HepG2 (cell line): ENCODE measurements around the gene TRIM44. TPM values are rescaled to one million over a fixed set of nuclear protein-coding genes. Genes with fewer than 3 reads are reported as not detected.

Source experiments
- ATAC-seq: fragments of 200-7000 bp; cut with Tn5 transposase; 3 replicates; pipeline ENCODE4 v1.9.1; 2020; ENCODE audit warnings: mild to moderate bottlenecking, moderate library complexity
- BruUV-seq: library from RNA; stranded (reverse); fragments of 400-500 nt; replicated peaks from 2 replicates; lab custom pipeline; 2021; lab: Mats Ljungman, UMichigan
- CTCF ChIA-PET: fragments of 300-600 bp; formaldehyde crosslinking; extraction: SDS; loops from one replicate; lab custom pipeline; 2021; ENCODE audit warnings: low total read pairs, inconsistent platforms, low intra/inter-chr PET ratio; lab: Yijun Ruan, JAX
- POLR2A ChIA-PET: fragments of 350-600 bp; sonication (Branson Sonifier 250); formaldehyde crosslinking; loops from one replicate; lab custom pipeline; 2020; ENCODE audit warnings: antibody characterized with exemption, inconsistent platforms; lab: Yijun Ruan, JAX
- DNase-seq: peaks from one replicate; pipeline ENCODE4 v3.0.0-alpha.2; 2015; ENCODE audit warnings: low spot score
- FAIRE-seq: peaks from 3 replicates; lab custom pipeline; 2011; peaks lifted over from hg19 to GRCh38; lab: Jason Lieb, UNC
- H2AFZ ChIP-seq: one replicate; pipeline ENCODE4 v1.6.1; 2011; ENCODE audit warnings: low read length, inconsistent platforms
- H3K27ac ChIP-seq: fragments of 300-600 bp; 3 replicates; pipeline ENCODE4 v1.8.0; 2011; ENCODE audit warnings: mixed run types, mild to moderate bottlenecking, mixed read lengths, low read length, inconsistent platforms; ENCODE audit not compliant: insufficient read depth; ENCODE audit errors: extremely low read length
- H3K27me3 ChIP-seq, 2 experiments: fragments of 200-600 bp in 1 of 2; 2 replicates in 1 of 2; 3 replicates in 1 of 2; pipeline versions ENCODE4 v1.6.0 to v1.8.0; 2011; ENCODE audit warnings: low read length in 2 of 2, mild to moderate bottlenecking in 2 of 2, moderate library complexity in 2 of 2, inconsistent platforms in 1 of 2; ENCODE audit not compliant: insufficient read depth in 2 of 2, control insufficient read depth in 1 of 2
- H3K36me3 ChIP-seq, 2 experiments: fragments of 200-600 bp in 1 of 2; replicated peaks in 1 of 2; 2 replicates in 1 of 2; 3 replicates in 1 of 2; pipeline versions ENCODE4 v1.5.1 to v1.8.0; 2011; ENCODE audit warnings: low read length in 2 of 2, inconsistent platforms in 1 of 2; ENCODE audit not compliant: insufficient read depth in 2 of 2, control insufficient read depth in 1 of 2
- H3K4me1 ChIP-seq: 2 replicates; pipeline ENCODE4 v1.5.1; 2012; ENCODE audit warnings: low read length, inconsistent platforms; ENCODE audit not compliant: insufficient read depth
- H3K4me2 ChIP-seq: 2 replicates; pipeline ENCODE4 v1.6.0; 2011; ENCODE audit warnings: low read depth, low read length, inconsistent platforms
- H3K4me3 ChIP-seq, 3 experiments: fragments of 200-600 bp in 1 of 3; sonication (generic), shearing (Covaris generic) in 1 of 3; replicated peaks in 1 of 3; 2 replicates each; pipeline ENCODE4 v1.5.1; 2011 to 2016; ENCODE audit warnings: low read length in 3 of 3, inconsistent platforms in 2 of 3, low read depth in 2 of 3, mild to moderate bottlenecking in 2 of 3, control low read depth in 1 of 3, mixed read lengths in 1 of 3; ENCODE audit not compliant: insufficient read depth in 1 of 3
- H3K79me2 ChIP-seq: one replicate; pipeline ENCODE4 v1.6.1; 2011; ENCODE audit warnings: low read length, inconsistent platforms; ENCODE audit not compliant: insufficient read depth
- H3K9ac ChIP-seq: 2 replicates; pipeline ENCODE4 v1.6.0; 2011; ENCODE audit warnings: mild to moderate bottlenecking, low read depth, low read length, inconsistent platforms; ENCODE audit not compliant: insufficient read depth
- H3K9me3 ChIP-seq: 2 replicates; pipeline ENCODE4 v1.5.1; 2012; ENCODE audit warnings: mild to moderate bottlenecking, low read length
- H4K20me1 ChIP-seq: 2 replicates; pipeline ENCODE4 v1.6.0; 2011; ENCODE audit warnings: inconsistent platforms, mild to moderate bottlenecking, low read length, moderate library complexity; ENCODE audit not compliant: insufficient read depth
- IRF2 ChIP-seq: IDR thresholded peaks from 2 replicates; pipeline ENCODE4 v1.6.1; 2018; ENCODE audit warnings: missing genetic modification reagents, missing compliant biosample characterization
- RFX1 ChIP-seq: fragments of 450-650 bp; IDR thresholded peaks from 2 replicates; pipeline ENCODE4 v1.6.1; 2017
- RFX5 ChIP-seq: IDR thresholded peaks from 2 replicates; pipeline ENCODE4 v1.6.1; 2011; ENCODE audit warnings: low read depth, low read length, improper control_type of control experiment
- TMF1 ChIP-seq: sonication (generic); formaldehyde crosslinking; IDR thresholded peaks from 2 replicates; pipeline ENCODE4 v1.8.1; 2022; ENCODE audit warnings: low read depth, missing genetic modification reagents
- ZNF670 ChIP-seq: sonication (generic); formaldehyde crosslinking; IDR thresholded peaks from 2 replicates; pipeline ENCODE4 v1.8.0; 2022; ENCODE audit warnings: mild to moderate bottlenecking, missing genetic modification reagents, borderline replicate concordance
- WGBS: methylation state at CpG from one replicate; pipeline ENCODE4 v1.1.6; 2017; ENCODE audit warnings: low lambda C conversion rate; 5-methylcytosine and 5-hydroxymethylcytosine counted together
- in situ Hi-C: cut with HindIII; loops from 2 replicates; pipeline ENCODE4 v1.10.0; 2017; ENCODE audit warnings: low pct_unique_long_range_greater_than_20kb; ENCODE audit not compliant: extremely low pct_ligation_motif_present
- intact Hi-C: fragments of 100-400 bp; cut with micrococcal nuclease; formaldehyde crosslinking; loops from one replicate; pipeline ENCODE4 v1.10.0; 2022; ENCODE audit not compliant: unreplicated experiment
- polyA plus RNA-seq, 8 experiments: library from polyadenylated mRNA; depleted of rRNA in 3 of 8; stranded (reverse) in 7 of 8; unstranded in 1 of 8; fragments of >200 nt; fragmentation: Illumina TruSeq in 4 of 8; extraction: Trizol in 4 of 8; gene quantifications; 2 replicates each; pipeline versions ENCODE4 v1.2.1 to v1.2.3, GENCODE V29; 2011 to 2016; ENCODE audit warnings: low read depth in 4 of 8, missing spikeins in 1 of 8, mixed read lengths in 1 of 8; ENCODE audit not compliant: insufficient read depth in 1 of 8
- total RNA-seq, 5 experiments: library from RNA; depleted of rRNA; stranded (reverse); fragments of >200 nt; fragmentation: Illumina TruSeq; extraction: Trizol; gene quantifications; 2 replicates each; pipeline ENCODE4 v1.2.3, GENCODE V29; 2016; ENCODE audit warnings: low read depth in 1 of 5
- TF ChIP-seq, protein P1 (sequence below): sonication (generic); formaldehyde crosslinking; conservative IDR thresholded peaks from 2 replicates; pipeline ENCODE4 v1.8.1; 2023; ENCODE audit warnings: missing genetic modification reagents

Gene TRIM44
- total and polyA plus RNA-seq, 2 of the 13 experiments (the other 11 are each of a cell fraction or from before 2014, with no cell fraction given): 22.7 to 50.3 TPM

DNA sequence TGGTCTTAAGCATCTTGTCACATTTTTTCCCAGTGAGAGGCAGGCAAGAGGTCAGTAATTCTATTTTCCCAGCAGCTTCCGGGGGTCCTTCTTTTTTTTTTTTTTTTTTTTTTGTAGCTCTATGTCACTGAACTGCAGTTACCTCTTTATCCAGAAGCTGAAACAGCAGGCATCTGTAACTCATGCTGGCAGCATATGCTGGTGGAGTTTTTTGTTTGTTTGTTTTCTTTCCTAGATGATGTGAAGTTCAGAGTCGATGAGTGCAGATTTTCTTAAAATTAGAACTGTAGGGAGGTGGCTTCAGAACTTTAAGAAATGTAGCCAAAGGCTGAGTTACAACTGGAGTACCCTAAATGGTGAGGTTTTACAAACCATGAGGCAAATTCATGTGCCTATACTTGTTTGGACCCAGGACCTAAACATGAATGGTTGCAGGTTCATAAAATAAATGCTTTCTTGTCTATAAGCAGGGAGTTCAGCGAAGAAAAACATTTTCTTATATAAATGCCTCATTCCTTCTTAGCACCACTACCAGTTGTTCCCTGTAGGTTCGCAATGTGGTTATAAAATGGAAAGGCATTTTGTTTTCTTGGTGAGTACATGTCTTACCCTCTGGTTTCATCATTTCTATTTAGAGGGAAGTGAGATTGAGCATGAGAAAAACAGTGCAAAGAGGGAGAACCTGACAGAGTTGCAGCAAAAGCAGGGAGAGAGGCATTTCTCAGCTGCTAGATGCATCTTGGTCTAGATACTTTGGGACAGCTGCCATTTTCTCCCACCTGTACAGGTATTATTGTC lies 84.0 kb downstream of the TRIM44 start (continued):
- TF ChIP-seq, protein P1, sequence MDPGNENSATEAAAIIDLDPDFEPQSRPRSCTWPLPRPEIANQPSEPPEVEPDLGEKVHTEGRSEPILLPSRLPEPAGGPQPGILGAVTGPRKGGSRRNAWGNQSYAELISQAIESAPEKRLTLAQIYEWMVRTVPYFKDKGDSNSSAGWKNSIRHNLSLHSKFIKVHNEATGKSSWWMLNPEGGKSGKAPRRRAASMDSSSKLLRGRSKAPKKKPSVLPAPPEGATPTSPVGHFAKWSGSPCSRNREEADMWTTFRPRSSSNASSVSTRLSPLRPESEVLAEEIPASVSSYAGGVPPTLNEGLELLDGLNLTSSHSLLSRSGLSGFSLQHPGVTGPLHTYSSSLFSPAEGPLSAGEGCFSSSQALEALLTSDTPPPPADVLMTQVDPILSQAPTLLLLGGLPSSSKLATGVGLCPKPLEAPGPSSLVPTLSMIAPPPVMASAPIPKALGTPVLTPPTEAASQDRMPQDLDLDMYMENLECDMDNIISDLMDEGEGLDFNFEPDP: no peak
- TF ChIP-seq TMF1 (CRISPR knock-in tag) (no peak), ZNF670 (CRISPR knock-in tag) (no peak)
- TF ChIP-seq, all 625 proteins: peak for 0

DNA sequence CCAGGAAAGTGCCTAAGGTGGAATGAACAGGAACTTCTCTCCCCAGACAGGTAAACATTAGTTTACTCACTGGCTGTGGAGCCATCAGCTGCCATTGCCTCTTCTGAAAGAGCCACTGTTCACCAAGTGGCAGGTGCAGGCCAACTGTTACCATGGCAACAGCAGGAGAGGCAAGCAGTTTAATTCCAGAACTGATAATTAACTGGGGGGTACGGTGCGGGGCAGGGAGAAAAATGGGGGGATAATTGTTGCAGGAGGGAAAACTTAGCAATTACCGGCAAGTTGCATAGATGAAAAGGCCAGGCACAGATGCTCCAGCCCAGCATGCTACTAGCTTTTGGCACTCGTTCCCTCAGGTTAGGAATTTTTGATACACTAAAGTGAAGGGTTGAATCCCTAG lies 85.1 kb downstream of the TRIM44 start:
- Histone ChIP-seq H3K27ac (no peak overlapping the region), H3K9ac (no peak overlapping the region), H2AFZ (no peak overlapping the region), H3K27me3 (no peaks in the 10 kb centered on the region), H3K9me3 (no peaks in the 10 kb centered on the region), H3K4me2 (no peak overlapping the region), H3K79me2 (no peaks in the 10 kb centered on the region), H4K20me1 (no peaks in the 10 kb centered on the region), H3K4me1 (peaks cover 26% of the 10 kb centered on the region), H3K36me3 (peaks cover 3 to 17% of the 10 kb centered on the region in 2 experiments; a peak in 4 of 5 replicates), H3K4me3 (no peak overlapping the region)
- ChIA-PET POLR2A (no interaction called here), CTCF (no interaction called here)
- FAIRE-seq (no peak), DNase-seq (no peak), ATAC-seq (no peak)
- 98% methylated on average over 4 of the region's 4 CpGs for WGBS
- BruUV-seq: no TSS peak
- intact Hi-C loops (no loop called here), in situ Hi-C loops (no loop called here)
- no peak for TF ChIP-seq IRF2 (CRISPR knock-in tag)
- peak; percentile 55; the same call in 1 of the 2 replicates for TF ChIP-seq RFX5
- peak; percentile 48; the same call in 1 of the 2 replicates for TF ChIP-seq RFX1
